Heart left ventricle (tissue), 16 donors: Measurements from ENCODE around the gene MRPS6. TPM values are rescaled to one million over a fixed set of nuclear protein-coding genes. Genes with fewer than 3 reads are reported as not detected.

Experiments
- ATAC-seq, 4 donors: fragments of 200-7000 bp; cut with Tn5 transposase; one replicate each; pipeline ENCODE4 v1.9.1; 2020 to 2022; ENCODE audit warnings: moderate library complexity in 4 of 4, mild to moderate bottlenecking in 3 of 4, moderate number of reproducible peaks in 1 of 4
- DNase-seq, 5 donors: peaks; one replicate each; pipeline ENCODE4 v3.0.0-alpha.2; 2020
- H3K27ac ChIP-seq, 12 donors: fragments of 200-600 bp; sonication (generic) in 4 of 12; one replicate each; pipeline versions ENCODE4 v1.5.0 to v1.8.0; 2016 to 2022; ENCODE audit warnings: mild to moderate bottlenecking in 2 of 12
- H3K27me3 ChIP-seq, 9 donors: fragments of 200-600 bp; sonication (generic) in 2 of 9; one replicate each; pipeline versions ENCODE4 v1.5.1 to v1.8.0; 2016 to 2022; ENCODE audit warnings: mild to moderate bottlenecking in 3 of 9
- H3K36me3 ChIP-seq, 9 donors: fragments of 200-600 bp; sonication (generic) in 2 of 9; one replicate each; pipeline versions ENCODE4 v1.5.0 to v1.8.0; 2018 to 2022; ENCODE audit warnings: mild to moderate bottlenecking in 2 of 9
- H3K4me1 ChIP-seq, 12 donors: fragments of 200-600 bp; sonication (generic) in 4 of 12; one replicate each; pipeline versions ENCODE4 v1.5.0 to v1.8.0; 2016 to 2022; ENCODE audit warnings: mild to moderate bottlenecking in 3 of 12
- H3K4me3 ChIP-seq, 12 donors: fragments of 200-600 bp; sonication (generic) in 4 of 12; one replicate each; pipeline versions ENCODE4 v1.5.0 to v1.8.0; 2017 to 2022; ENCODE audit warnings: mild to moderate bottlenecking in 9 of 12, moderate library complexity in 4 of 12
- H3K9me3 ChIP-seq, 12 donors: fragments of 200-600 bp; sonication (generic) in 4 of 12; one replicate each; pipeline versions ENCODE4 v1.5.0 to v1.8.0; 2016 to 2022; ENCODE audit warnings: mild to moderate bottlenecking in 1 of 12
- POLR2A ChIP-seq, 2 donors: fragments of 450-650 bp; IDR thresholded peaks; one replicate each; pipeline ENCODE4 v1.6.1; 2017; ENCODE audit warnings: antibody characterized with exemption in 2 of 2, mild to moderate bottlenecking in 2 of 2, moderate library complexity in 2 of 2
- WGBS, 4 donors: extraction: QIAGEN DNeasy Blood & Tissue Kit in 2 of 4; methylation state at CpG; one replicate each; pipeline versions ENCODE4 v1.1.5 to v1.1.7; 2013 to 2018; 5-methylcytosine and 5-hydroxymethylcytosine counted together
- intact Hi-C, 10 donors: fragments of 100-400 bp; cut with DNase I; formaldehyde crosslinking; loops; one replicate each; pipeline versions ENCODE4 v1.11.1 to v1.14.2; 2022
- polyA plus RNA-seq, 2 donors: library from polyadenylated mRNA; stranded (reverse); fragments of 200-250 nt; gene quantifications; one replicate each; pipeline ENCODE4 v1.2.3, GENCODE V29; 2013
- total RNA-seq, 9 donors: library from RNA; depleted of rRNA in 2 of 9; stranded (reverse); fragments of >200 nt in 2 of 9; fragmentation: NEBNext Ultra II Directional in 3 of 9; extraction: Animal tissue kit (Norgen Biotek cat#: 25700) in 3 of 9; gene quantifications; one replicate each; pipeline versions ENCODE4 v1.1.0 to v1.2.4, GENCODE V29; 2016 to 2023
- TF ChIP-seq, protein P1 (sequence below), 12 donors: fragments of 200-600 bp; sonication (generic) in 4 of 12; IDR thresholded peaks; one replicate each; pipeline versions ENCODE4 v1.5.0 to v1.8.0; 2018 to 2022; ENCODE audit warnings: antibody characterized with exemption in 12 of 12, mild to moderate bottlenecking in 5 of 12
- donor health status: ischemic (EF 13 %, LVEDD 7.1; RV severe dilation, severe dysfunction).
- donor health status: healthy with polysubstance abuse.
- donor health status: DM: no; HTN: yes; CAD: no.
- donor health status: DM: no; HTN: no; CAD: no.
- donor health status: ischemic (EF 25% LVEDD 6.9; RV normal size, moderate dysfunction).
- donor health status: ischemic (EF 25% LVEDD 5.7; RV mildly dilated, moderate dysfunction).
- donor health status: healthy.
- donor health status: DM: yes; HTN: yes; CAD: no.
- donor health status: ischemic (EF 35%, LVEDD 5.7; RV mildly dilated, moderate dysfunction).
- donor health status: nonischemic (EF 11% LVEDD 7.7; RV severe dilation, severe dysfunction).
- donor health status: DM: yes; HTN: yes; CAD: no.
- donor health status: PGD.
- donor health status: ischemic (EF 29% LVEDD 5.4; RV normal size, mild dysfunction).
- donor health status: nonischemic (EF 23%, LVEDD 6.1; RV moderate dilation, normal function).

Gene MRPS6
- total and polyA plus RNA-seq, 11 donors, result 21.8 to 61.7 (median 44.6) TPM

DNA sequence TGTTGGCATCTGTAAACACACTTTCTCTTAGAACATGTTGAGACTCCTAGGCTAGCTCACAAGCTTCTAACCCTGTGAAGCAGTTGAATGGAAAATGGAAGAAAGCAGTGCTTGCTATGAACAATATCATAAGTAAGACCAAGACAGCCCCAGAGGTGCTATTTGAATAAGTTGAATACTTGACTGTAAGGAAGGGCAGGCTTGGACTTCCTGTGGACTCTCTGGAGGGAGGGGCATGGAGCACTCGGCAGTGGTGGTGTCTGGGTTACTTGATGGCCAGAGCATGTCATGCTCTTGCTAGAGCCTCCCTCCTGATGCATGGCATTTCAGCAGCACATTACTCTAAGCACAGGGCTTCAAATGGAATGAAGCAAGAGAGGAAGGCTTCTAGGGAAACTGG, 60.0 kb downstream of the MRPS6 start:
- ATAC-seq, result no peak
- Histone ChIP-seq H3K4me3 (no peak overlapping the region), H3K4me1 (peaks cover 4 to 57% (median 49%) of the 10 kb centered on the region in 12 donors), H3K27ac (peak overlapping the region in 1 of 12 donors; percentile 86), H3K36me3 (peaks cover 0 to 6% (median 0%) of the 10 kb centered on the region in 9 donors), H3K9me3 (peaks cover 0 to 20% (median 2%) of the 10 kb centered on the region in 12 donors), H3K27me3 (no peaks in the 10 kb centered on the region)
- 17 to 54% (median 28%) methylated on average over 1 of the region's 1 CpG for WGBS, 4 donors
- TF ChIP-seq, protein P1, sequence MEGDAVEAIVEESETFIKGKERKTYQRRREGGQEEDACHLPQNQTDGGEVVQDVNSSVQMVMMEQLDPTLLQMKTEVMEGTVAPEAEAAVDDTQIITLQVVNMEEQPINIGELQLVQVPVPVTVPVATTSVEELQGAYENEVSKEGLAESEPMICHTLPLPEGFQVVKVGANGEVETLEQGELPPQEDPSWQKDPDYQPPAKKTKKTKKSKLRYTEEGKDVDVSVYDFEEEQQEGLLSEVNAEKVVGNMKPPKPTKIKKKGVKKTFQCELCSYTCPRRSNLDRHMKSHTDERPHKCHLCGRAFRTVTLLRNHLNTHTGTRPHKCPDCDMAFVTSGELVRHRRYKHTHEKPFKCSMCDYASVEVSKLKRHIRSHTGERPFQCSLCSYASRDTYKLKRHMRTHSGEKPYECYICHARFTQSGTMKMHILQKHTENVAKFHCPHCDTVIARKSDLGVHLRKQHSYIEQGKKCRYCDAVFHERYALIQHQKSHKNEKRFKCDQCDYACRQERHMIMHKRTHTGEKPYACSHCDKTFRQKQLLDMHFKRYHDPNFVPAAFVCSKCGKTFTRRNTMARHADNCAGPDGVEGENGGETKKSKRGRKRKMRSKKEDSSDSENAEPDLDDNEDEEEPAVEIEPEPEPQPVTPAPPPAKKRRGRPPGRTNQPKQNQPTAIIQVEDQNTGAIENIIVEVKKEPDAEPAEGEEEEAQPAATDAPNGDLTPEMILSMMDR (IDR thresholded peaks at IDR 0.05), result no peak
- no peak for TF ChIP-seq POLR2A (IDR thresholded peaks at IDR 0.05)
- no peak for DNase-seq
- intact Hi-C loops, result loop anchor here in 4 of 10 donors (5.0 kb wide), 2 partner anchors 64 to 214 kb away; no protein-coding TSS in a partner anchor

DNA sequence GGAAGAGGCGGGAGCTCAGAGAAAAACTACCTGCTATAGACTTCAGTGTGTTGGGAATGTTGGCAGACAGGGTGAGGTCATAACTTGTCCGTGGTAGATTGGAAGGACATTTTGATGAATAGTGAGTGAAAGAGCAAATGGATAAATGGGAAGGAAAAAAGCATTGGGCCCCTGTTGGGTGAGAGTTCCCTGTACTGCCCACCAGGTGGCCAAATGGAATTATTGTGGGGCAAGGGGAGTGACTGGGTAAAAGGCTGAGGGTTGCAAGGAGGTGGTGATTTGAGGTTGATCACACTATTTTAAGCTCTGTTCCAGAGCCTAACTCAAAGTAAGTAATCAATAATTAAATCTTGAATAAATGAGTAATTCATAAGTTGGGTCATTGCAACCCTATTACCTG, 60.4 kb downstream of the MRPS6 start:
- WGBS, 4 donors, result 59 to 71% (median 69%) methylated on average over 2 of the region's 2 CpGs
- Histone ChIP-seq H3K27ac (peak overlapping the region in 1 of 12 donors; percentile 86), H3K9me3 (peaks cover 0 to 20% (median 2%) of the 10 kb centered on the region in 12 donors), H3K36me3 (peaks cover 0 to 6% (median 0%) of the 10 kb centered on the region in 9 donors), H3K4me3 (no peak overlapping the region), H3K27me3 (no peaks in the 10 kb centered on the region), H3K4me1 (peaks cover 0 to 53% (median 46%) of the 10 kb centered on the region in 12 donors)
- ATAC-seq (no peak), DNase-seq (no peak)
- no peak for TF ChIP-seq POLR2A (IDR thresholded peaks at IDR 0.05)
- TF ChIP-seq, protein P1 (IDR thresholded peaks at IDR 0.05), result peak in 2 of 12 donors; percentile 9 to 20
- intact Hi-C loops, result loop anchor here in 4 of 10 donors (5.0 kb wide), 2 partner anchors 63 to 213 kb away; no protein-coding TSS in a partner anchor

DNA sequence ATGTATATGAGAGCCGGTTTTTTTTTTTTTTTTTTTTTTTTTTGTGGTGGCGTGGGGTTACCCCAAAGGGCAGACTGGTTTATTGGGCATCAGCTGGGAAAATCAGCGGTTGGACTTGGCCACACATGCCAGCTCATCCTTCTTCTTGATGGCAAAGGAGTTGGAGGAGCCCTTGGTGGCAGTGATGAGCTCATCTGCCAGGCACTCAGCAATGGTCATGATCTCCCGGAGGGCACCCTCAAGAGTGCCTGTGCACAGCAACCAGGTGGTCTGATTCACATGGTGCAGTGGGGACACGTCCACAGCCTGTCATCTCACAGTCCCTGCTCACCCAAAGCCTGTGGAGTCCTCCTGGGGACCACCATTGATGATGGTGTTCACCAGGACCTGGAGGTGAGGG, 62.0 kb downstream of the MRPS6 start:
- ATAC-seq, result no peak
- DNase-seq, result no peak
- no peaks in the 10 kb centered on the region for H3K27me3 ChIP-seq
- H3K36me3 ChIP-seq, result peaks cover 0 to 6% (median 0%) of the 10 kb centered on the region in 9 donors
- no peak overlapping the region for H3K27ac ChIP-seq
- TF ChIP-seq, protein P1 (IDR thresholded peaks at IDR 0.05), result no peak
- TF ChIP-seq POLR2A (IDR thresholded peaks at IDR 0.05), result no peak
- peaks cover 0 to 38% (median 30%) of the 10 kb centered on the region in 12 donors for H3K4me1 ChIP-seq
- H3K9me3 ChIP-seq, result peaks cover 0 to 20% (median 2%) of the 10 kb centered on the region in 12 donors
- intact Hi-C loops, result no loop called here
- WGBS, 4 donors, result 93 to 95% (median 93%) methylated on average over 4 to 5 of the region's 5 CpGs
- H3K4me3 ChIP-seq, result no peak overlapping the region

DNA sequence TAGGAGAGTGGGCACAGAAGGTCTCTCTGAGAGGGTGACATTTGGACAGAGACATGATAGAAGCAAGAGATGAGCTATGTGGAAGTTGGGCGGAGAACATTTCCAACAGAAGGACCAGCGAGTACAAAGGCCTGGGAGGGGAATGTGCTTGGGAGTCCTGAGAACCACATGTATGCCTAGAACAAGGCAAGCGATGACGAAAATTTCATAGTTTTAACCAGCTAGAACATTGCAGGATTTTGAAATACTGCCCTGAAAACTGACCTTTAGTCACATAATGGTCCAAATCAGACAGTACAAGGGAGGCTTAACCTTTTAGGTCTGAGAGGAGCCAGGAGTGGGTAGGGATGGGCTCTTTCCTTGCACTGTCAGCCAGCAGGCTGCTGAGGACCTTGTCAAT, 68.0 kb downstream of the MRPS6 start:
- H3K27ac ChIP-seq, result peak overlapping the region in 1 of 12 donors; percentile 11
- H3K27me3 ChIP-seq, result no peaks in the 10 kb centered on the region
- peaks cover 0 to 21% (median 8%) of the 10 kb centered on the region in 9 donors for H3K36me3 ChIP-seq
- H3K9me3 ChIP-seq, result peaks cover 0 to 19% (median 2%) of the 10 kb centered on the region in 12 donors
- ATAC-seq, result no peak
- intact Hi-C loops, result loop anchor here in 1 of 10 donors (5.0 kb wide), 1 partner anchor 36 kb away; no protein-coding TSS in a partner anchor
- no peak for DNase-seq
- TF ChIP-seq POLR2A (IDR thresholded peaks at IDR 0.05), result no peak
- TF ChIP-seq, protein P1 (IDR thresholded peaks at IDR 0.05), result no peak
- H3K4me1 ChIP-seq, result peaks cover 0 to 20% (median 0%) of the 10 kb centered on the region in 12 donors
- 89 to 99% (median 97%) methylated on average over 4 of the region's 4 CpGs for WGBS, 4 donors
- H3K4me3 ChIP-seq, result no peak overlapping the region
